ENCODE data around the gene AMH. TPM values are rescaled to one million over a fixed set of nuclear protein-coding genes. Genes with fewer than 3 reads are reported as not detected.

The AMH gene
- total and polyA plus RNA-seq, 2 of the 13 experiments (the other 11 are each of a cell fraction or from before 2014, with no cell fraction given), result 0.03 to 0.18 TPM

DNA sequence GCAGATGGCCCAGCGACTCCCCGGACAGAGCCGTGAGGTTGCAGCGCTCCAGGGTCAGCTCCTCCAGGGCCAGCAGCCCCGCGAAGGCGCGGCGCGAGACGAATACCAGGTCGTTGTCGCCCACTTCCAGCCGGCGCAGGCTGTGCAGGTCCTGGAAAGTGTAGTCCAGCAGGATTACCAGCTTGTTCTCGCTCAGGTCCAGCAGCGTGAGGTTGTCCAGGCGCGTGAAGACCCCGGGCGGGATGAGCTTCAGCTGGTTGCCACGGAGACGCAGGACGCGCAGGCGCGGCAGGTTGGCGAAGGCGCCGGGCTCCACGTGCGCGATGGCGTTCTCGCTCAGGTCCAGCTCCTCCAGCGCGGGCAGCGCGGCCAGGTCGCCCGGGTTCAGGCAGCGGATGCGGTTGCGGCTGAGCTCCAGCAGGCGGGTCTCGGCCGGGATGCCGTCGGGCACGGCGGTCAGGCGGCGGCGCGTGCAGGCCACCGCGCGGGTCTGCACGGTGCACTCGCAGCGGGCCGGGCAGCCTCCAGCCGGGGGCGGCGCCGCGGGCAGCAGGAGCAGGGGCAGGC lies 42.1 kb downstream of the AMH start:
- peak overlapping the region in 1 of 3 experiments; percentile 52; a peak in 3 of 6 replicates for H3K4me3 ChIP-seq (replicated peaks in 1 of 3; ENCODE audit: insufficient read depth in 1 of 3, low read depth in 2 of 3, low read length in 3 of 3)
- BruUV-seq (replicated peaks), result no TSS peak
- H3K27ac ChIP-seq (ENCODE audit: extremely low read length, insufficient read depth, low read length), result no peak overlapping the region
- in situ Hi-C loops (cut with HindIII; ENCODE audit: extremely low pct_ligation_motif_present, low pct_unique_long_range_greater_than_20kb) (no loop called here), intact Hi-C loops (cut with micrococcal nuclease; ENCODE audit: unreplicated experiment) (no loop called here)
- FAIRE-seq, result no peak
- H2AFZ ChIP-seq (ENCODE audit: low read length), result no peak overlapping the region
- ChIA-PET CTCF (ENCODE audit: low intra/inter-chr PET ratio, low total read pairs) (no interaction called here), POLR2A (no interaction called here)
- H3K9ac ChIP-seq (ENCODE audit: insufficient read depth, low read depth, low read length), result no peak overlapping the region
- H4K20me1 ChIP-seq (ENCODE audit: insufficient read depth, low read length), result no peaks in the 10 kb centered on the region; the same call in 1 of the 2 replicates
- H3K27me3 ChIP-seq (ENCODE audit: control insufficient read depth in 1 of 2, insufficient read depth in 2 of 2, low read length in 2 of 2), result peaks cover 35 to 97% of the 10 kb centered on the region in 2 experiments
- WGBS (ENCODE audit: low lambda C conversion rate), result no CpG with 5 or more reads among the region's 67 CpGs
- H3K4me1 ChIP-seq (ENCODE audit: insufficient read depth, low read length), result peaks cover 46% of the 10 kb centered on the region
- DNase-seq (ENCODE audit: low spot score), result no peak
- peak; percentile 62 for ATAC-seq
- no peaks in the 10 kb centered on the region for H3K79me2 ChIP-seq (ENCODE audit: insufficient read depth, low read length)
- H3K4me2 ChIP-seq (ENCODE audit: low read depth, low read length), result peak overlapping the region; percentile 66
- no peaks in the 10 kb centered on the region for H3K9me3 ChIP-seq (ENCODE audit: low read length)
- no peaks in the 10 kb centered on the region for H3K36me3 ChIP-seq (replicated peaks in 1 of 2; ENCODE audit: control insufficient read depth in 1 of 2, insufficient read depth in 2 of 2, low read length in 2 of 2)
- TF ChIP-seq SRSF4 (IDR thresholded peaks at IDR 0.05; ENCODE audit: low read depth, low read length, poor library complexity, severe bottlenecking) (no peak), RAD21 (CRISPR knock-in tag; IDR thresholded peaks at IDR 0.05) (peak; percentile 60; the same call in 1 of the 2 replicates), NR2C2 (CRISPR knock-in tag; IDR thresholded peaks at IDR 0.05; ENCODE audit: borderline replicate concordance) (peak; percentile 26; the same call in 1 of the 2 replicates), ZNF34 (CRISPR knock-in tag; IDR thresholded peaks at IDR 0.05; ENCODE audit: borderline replicate concordance) (no peak), SAP130 (CRISPR knock-in tag; IDR thresholded peaks at IDR 0.05; ENCODE audit: low read depth) (peak; percentile 41; the same call in 1 of the 2 replicates), ZNF350 (CRISPR knock-in tag; IDR thresholded peaks at IDR 0.05; ENCODE audit: borderline replicate concordance, low read depth) (no peak), ZNF562 (CRISPR knock-in tag; IDR thresholded peaks at IDR 0.05; ENCODE audit: borderline replicate concordance) (no peak), MIER2 (CRISPR knock-in tag; IDR thresholded peaks at IDR 0.05) (no peak)
- TF ChIP-seq, protein P1, sequence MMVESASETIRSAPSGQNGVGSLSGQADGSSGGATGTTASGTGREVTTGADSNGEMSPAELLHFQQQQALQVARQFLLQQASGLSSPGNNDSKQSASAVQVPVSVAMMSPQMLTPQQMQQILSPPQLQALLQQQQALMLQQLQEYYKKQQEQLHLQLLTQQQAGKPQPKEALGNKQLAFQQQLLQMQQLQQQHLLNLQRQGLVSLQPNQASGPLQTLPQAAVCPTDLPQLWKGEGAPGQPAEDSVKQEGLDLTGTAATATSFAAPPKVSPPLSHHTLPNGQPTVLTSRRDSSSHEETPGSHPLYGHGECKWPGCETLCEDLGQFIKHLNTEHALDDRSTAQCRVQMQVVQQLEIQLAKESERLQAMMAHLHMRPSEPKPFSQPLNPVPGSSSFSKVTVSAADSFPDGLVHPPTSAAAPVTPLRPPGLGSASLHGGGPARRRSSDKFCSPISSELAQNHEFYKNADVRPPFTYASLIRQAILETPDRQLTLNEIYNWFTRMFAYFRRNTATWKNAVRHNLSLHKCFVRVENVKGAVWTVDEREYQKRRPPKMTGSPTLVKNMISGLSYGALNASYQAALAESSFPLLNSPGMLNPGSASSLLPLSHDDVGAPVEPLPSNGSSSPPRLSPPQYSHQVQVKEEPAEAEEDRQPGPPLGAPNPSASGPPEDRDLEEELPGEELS (CRISPR knock-in tag; IDR thresholded peaks at IDR 0.05), result no peak
- TF ChIP-seq, protein P2, sequence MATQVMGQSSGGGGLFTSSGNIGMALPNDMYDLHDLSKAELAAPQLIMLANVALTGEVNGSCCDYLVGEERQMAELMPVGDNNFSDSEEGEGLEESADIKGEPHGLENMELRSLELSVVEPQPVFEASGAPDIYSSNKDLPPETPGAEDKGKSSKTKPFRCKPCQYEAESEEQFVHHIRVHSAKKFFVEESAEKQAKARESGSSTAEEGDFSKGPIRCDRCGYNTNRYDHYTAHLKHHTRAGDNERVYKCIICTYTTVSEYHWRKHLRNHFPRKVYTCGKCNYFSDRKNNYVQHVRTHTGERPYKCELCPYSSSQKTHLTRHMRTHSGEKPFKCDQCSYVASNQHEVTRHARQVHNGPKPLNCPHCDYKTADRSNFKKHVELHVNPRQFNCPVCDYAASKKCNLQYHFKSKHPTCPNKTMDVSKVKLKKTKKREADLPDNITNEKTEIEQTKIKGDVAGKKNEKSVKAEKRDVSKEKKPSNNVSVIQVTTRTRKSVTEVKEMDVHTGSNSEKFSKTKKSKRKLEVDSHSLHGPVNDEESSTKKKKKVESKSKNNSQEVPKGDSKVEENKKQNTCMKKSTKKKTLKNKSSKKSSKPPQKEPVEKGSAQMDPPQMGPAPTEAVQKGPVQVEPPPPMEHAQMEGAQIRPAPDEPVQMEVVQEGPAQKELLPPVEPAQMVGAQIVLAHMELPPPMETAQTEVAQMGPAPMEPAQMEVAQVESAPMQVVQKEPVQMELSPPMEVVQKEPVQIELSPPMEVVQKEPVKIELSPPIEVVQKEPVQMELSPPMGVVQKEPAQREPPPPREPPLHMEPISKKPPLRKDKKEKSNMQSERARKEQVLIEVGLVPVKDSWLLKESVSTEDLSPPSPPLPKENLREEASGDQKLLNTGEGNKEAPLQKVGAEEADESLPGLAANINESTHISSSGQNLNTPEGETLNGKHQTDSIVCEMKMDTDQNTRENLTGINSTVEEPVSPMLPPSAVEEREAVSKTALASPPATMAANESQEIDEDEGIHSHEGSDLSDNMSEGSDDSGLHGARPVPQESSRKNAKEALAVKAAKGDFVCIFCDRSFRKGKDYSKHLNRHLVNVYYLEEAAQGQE (IDR thresholded peaks at IDR 0.05; ENCODE audit: borderline replicate concordance in 1 of 2, low read depth in 1 of 2, low read length in 2 of 2), result no peak
- TF ChIP-seq, protein P3, sequence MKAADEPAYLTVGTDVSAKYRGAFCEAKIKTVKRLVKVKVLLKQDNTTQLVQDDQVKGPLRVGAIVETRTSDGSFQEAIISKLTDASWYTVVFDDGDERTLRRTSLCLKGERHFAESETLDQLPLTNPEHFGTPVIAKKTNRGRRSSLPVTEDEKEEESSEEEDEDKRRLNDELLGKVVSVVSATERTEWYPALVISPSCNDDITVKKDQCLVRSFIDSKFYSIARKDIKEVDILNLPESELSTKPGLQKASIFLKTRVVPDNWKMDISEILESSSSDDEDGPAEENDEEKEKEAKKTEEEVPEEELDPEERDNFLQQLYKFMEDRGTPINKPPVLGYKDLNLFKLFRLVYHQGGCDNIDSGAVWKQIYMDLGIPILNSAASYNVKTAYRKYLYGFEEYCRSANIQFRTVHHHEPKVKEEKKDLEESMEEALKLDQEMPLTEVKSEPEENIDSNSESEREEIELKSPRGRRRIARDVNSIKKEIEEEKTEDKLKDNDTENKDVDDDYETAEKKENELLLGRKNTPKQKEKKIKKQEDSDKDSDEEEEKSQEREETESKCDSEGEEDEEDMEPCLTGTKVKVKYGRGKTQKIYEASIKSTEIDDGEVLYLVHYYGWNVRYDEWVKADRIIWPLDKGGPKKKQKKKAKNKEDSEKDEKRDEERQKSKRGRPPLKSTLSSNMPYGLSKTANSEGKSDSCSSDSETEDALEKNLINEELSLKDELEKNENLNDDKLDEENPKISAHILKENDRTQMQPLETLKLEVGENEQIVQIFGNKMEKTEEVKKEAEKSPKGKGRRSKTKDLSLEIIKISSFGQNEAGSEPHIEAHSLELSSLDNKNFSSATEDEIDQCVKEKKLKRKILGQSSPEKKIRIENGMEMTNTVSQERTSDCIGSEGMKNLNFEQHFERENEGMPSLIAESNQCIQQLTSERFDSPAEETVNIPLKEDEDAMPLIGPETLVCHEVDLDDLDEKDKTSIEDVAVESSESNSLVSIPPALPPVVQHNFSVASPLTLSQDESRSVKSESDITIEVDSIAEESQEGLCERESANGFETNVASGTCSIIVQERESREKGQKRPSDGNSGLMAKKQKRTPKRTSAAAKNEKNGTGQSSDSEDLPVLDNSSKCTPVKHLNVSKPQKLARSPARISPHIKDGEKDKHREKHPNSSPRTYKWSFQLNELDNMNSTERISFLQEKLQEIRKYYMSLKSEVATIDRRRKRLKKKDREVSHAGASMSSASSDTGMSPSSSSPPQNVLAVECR (CRISPR knock-in tag; IDR thresholded peaks at IDR 0.05; ENCODE audit: borderline replicate concordance), result peak; percentile 61; the same call in 1 of the 2 replicates
- TF ChIP-seq, protein P4, sequence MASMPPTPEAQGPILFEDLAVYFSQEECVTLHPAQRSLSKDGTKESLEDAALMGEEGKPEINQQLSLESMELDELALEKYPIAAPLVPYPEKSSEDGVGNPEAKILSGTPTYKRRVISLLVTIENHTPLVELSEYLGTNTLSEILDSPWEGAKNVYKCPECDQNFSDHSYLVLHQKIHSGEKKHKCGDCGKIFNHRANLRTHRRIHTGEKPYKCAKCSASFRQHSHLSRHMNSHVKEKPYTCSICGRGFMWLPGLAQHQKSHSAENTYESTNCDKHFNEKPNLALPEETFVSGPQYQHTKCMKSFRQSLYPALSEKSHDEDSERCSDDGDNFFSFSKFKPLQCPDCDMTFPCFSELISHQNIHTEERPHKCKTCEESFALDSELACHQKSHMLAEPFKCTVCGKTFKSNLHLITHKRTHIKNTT (CRISPR knock-in tag; IDR thresholded peaks at IDR 0.05), result no peak

Measured in HepG2 (cell line).